Measurements from ENCODE around the gene KHK. TPM values are rescaled to one million over a fixed set of nuclear protein-coding genes. Genes with fewer than 3 reads are reported as not detected.

The KHK gene
- total and polyA plus RNA-seq, 9 of the 15 experiments (the other 6 are each of a cell fraction or from before 2014, with no cell fraction given) = 1.5 to 10.7 (median 5.2) TPM

GRCh38 chr2:27123302-27124150, 37.0 kb downstream of the KHK start, which contains the start of gene ABHD1 (continued):
- no peak for TF ChIP-seq ZNF318 (IDR thresholded peaks at IDR 0.05; ENCODE audit: borderline replicate concordance in 1 of 2, low read depth in 1 of 2)
- no peak for TF ChIP-seq HMBOX1 (IDR thresholded peaks at IDR 0.05)
- no peak for TF ChIP-seq KLF1 (tag; IDR thresholded peaks at IDR 0.05)
- no peak for TF ChIP-seq DACH1 (IDR thresholded peaks at IDR 0.05; ENCODE audit: partially characterized antibody)
- no peak for TF ChIP-seq KDM2B (CRISPR knock-in tag; IDR thresholded peaks at IDR 0.05)
- TF ChIP-seq IRF9 (tag; IDR thresholded peaks at IDR 0.05) = no peak
- no peak for TF ChIP-seq DPF2 (IDR thresholded peaks at IDR 0.05)
- no peak for TF ChIP-seq ZNF740 (CRISPR knock-in tag; IDR thresholded peaks at IDR 0.05)
- no peak for TF ChIP-seq ZNF740 (tag; IDR thresholded peaks at IDR 0.05)
- peak; percentile 69 for TF ChIP-seq KDM5B (IDR thresholded peaks at IDR 0.05; ENCODE audit: insufficient replicate concordance, low read depth, low read length)
- 0 out of 2 replicates have a peak, but pooled peaks have one; percentile 40 for TF ChIP-seq ZBTB1 (CRISPR knock-in tag; IDR thresholded peaks at IDR 0.05; ENCODE audit: borderline replicate concordance, low read depth)
- no peak for TF ChIP-seq ILF3 (IDR thresholded peaks at IDR 0.05; ENCODE audit: borderline replicate concordance)
